IMR-90 (cell line): ENCODE results near the gene PRR33. TPM values are rescaled to one million over a fixed set of nuclear protein-coding genes. Genes with fewer than 3 reads are reported as not detected.

ENCODE experiments used
- ATAC-seq: fragments of 200-7000 bp; cut with Tn5 transposase; 2 replicates; pipeline ENCODE4 v1.9.1; 2020; ENCODE audit warnings: low read depth, mild to moderate bottlenecking, moderate library complexity
- BruUV-seq: library from RNA; stranded (reverse); fragments of 400-500 nt; replicated peaks from 2 replicates; lab custom pipeline; 2021; lab: Mats Ljungman, UMichigan
- CTCF ChIA-PET: fragments of 300-600 bp; formaldehyde crosslinking; extraction: SDS; loops from one replicate; lab custom pipeline; 2021; ENCODE audit warnings: antibody characterized with exemption; lab: Yijun Ruan, JAX
- POLR2A ChIA-PET: fragments of 300-600 bp; sonication (Branson Sonifier 250); formaldehyde crosslinking; loops from one replicate; lab custom pipeline; 2022; ENCODE audit warnings: antibody characterized with exemption; ENCODE audit not compliant: unreplicated experiment; lab: Charles Lee
- DNase-seq: peaks from one replicate; pipeline ENCODE4 v3.0.0; 2013
- H2AFZ ChIP-seq: replicated peaks from 2 replicates; pipeline ENCODE3; 2013; ENCODE audit warnings: low read length, mild to moderate bottlenecking; ENCODE audit not compliant: poor library complexity
- H2AK5ac ChIP-seq: 2 replicates; pipeline ENCODE4 v1.6.1; 2013; ENCODE audit warnings: low read depth, low read length, inconsistent platforms
- H2AK9ac ChIP-seq: replicated peaks from 2 replicates; pipeline ENCODE3; 2013; ENCODE audit warnings: mild to moderate bottlenecking, low read depth, low read length, moderate library complexity; ENCODE audit not compliant: poor library complexity
- H2BK120ac ChIP-seq: 2 replicates; pipeline ENCODE4 v1.6.1; 2013; ENCODE audit warnings: low read depth, low read length, inconsistent platforms
- H2BK15ac ChIP-seq: 3 replicates; pipeline ENCODE4 v1.6.1; 2013; ENCODE audit warnings: low read depth, low read length, inconsistent platforms
- H2BK20ac ChIP-seq: 2 replicates; pipeline ENCODE4 v1.6.1; 2013; ENCODE audit warnings: low read depth, mild to moderate bottlenecking, inconsistent platforms, low read length, moderate library complexity
- H2BK5ac ChIP-seq: 2 replicates; pipeline ENCODE4 v1.6.1; 2013; ENCODE audit warnings: mild to moderate bottlenecking, low read depth, low read length, inconsistent platforms; ENCODE audit not compliant: poor library complexity, severe bottlenecking
- H3K14ac ChIP-seq: replicated peaks from 2 replicates; pipeline ENCODE4 v1.6.1; 2013; ENCODE audit warnings: low read depth, low read length, inconsistent platforms
- H3K18ac ChIP-seq: 2 replicates; pipeline ENCODE4 v1.6.1; 2013; ENCODE audit warnings: low read depth, low read length, control low read depth
- H3K23ac ChIP-seq: 2 replicates; pipeline ENCODE4 v1.6.1; 2013; ENCODE audit warnings: low read depth, low read length, inconsistent platforms
- H3K27ac ChIP-seq: 2 replicates; pipeline ENCODE4 v1.5.1; 2013; ENCODE audit warnings: mild to moderate bottlenecking, control low read depth, low read length; ENCODE audit not compliant: insufficient read depth
- H3K27me3 ChIP-seq: 2 replicates; pipeline ENCODE4 v1.6.1; 2013; ENCODE audit warnings: low read length; ENCODE audit not compliant: control insufficient read depth, insufficient read depth
- H3K36me3 ChIP-seq: 2 replicates; pipeline ENCODE4 v1.6.1; 2013; ENCODE audit warnings: low read length, mixed read lengths; ENCODE audit not compliant: control insufficient read depth, insufficient read depth
- H3K4ac ChIP-seq: 2 replicates; pipeline ENCODE4 v1.6.1; 2013; ENCODE audit warnings: low read depth, low read length, inconsistent platforms
- H3K4me1 ChIP-seq: 2 replicates; pipeline ENCODE4 v1.6.1; 2013; ENCODE audit warnings: low read length, mixed read lengths; ENCODE audit not compliant: control insufficient read depth, insufficient read depth
- H3K4me2 ChIP-seq: 2 replicates; pipeline ENCODE4 v1.6.1; 2013; ENCODE audit warnings: low read depth, mild to moderate bottlenecking, control low read depth, low read length, moderate library complexity
- H3K4me3 ChIP-seq: 2 replicates; pipeline ENCODE4 v1.5.1; 2013; ENCODE audit warnings: low read depth, mild to moderate bottlenecking, control low read depth, low read length, moderate library complexity; ENCODE audit not compliant: insufficient read depth
- H3K56ac ChIP-seq: 2 replicates; pipeline ENCODE4 v1.6.1; 2013; ENCODE audit warnings: low read length, inconsistent platforms; ENCODE audit not compliant: insufficient read depth; ENCODE audit errors: extremely low read depth
- H3K79me1 ChIP-seq, 2 experiments: 2 replicates each; pipeline ENCODE4 v1.6.1; 2013; ENCODE audit warnings: low read length in 2 of 2, inconsistent platforms in 1 of 2, low read depth in 1 of 2
- H3K9ac ChIP-seq: 2 replicates; pipeline ENCODE4 v1.6.1; 2013; ENCODE audit warnings: low read depth, low read length, control low read depth
- H3K9me1 ChIP-seq: 2 replicates; pipeline ENCODE4 v1.6.1; 2013; ENCODE audit warnings: low read length, inconsistent platforms; ENCODE audit not compliant: insufficient read depth
- H3K9me3 ChIP-seq: 2 replicates; pipeline ENCODE4 v1.6.1; 2013; ENCODE audit warnings: low read length; ENCODE audit not compliant: control insufficient read depth, insufficient read depth
- H4K20me1 ChIP-seq: 2 replicates; pipeline ENCODE4 v1.6.1; 2013; ENCODE audit warnings: low read length, inconsistent platforms; ENCODE audit not compliant: insufficient read depth
- H4K5ac ChIP-seq: 2 replicates; pipeline ENCODE4 v1.6.1; 2013; ENCODE audit warnings: mild to moderate bottlenecking, low read depth, low read length, control low read depth
- H4K8ac ChIP-seq, 2 experiments: 2 replicates each; pipeline ENCODE4 v1.6.1; 2013; ENCODE audit warnings: low read depth in 2 of 2, low read length in 2 of 2, control low read depth in 1 of 2, inconsistent platforms in 1 of 2
- H4K91ac ChIP-seq: 2 replicates; pipeline ENCODE4 v1.6.1; 2013; ENCODE audit warnings: low read depth, low read length, inconsistent platforms; ENCODE audit not compliant: insufficient read depth
- BHLHE40 ChIP-seq: fragments of 150-350 bp; IDR thresholded peaks from 2 replicates; pipeline ENCODE4 v1.6.1; 2016; ENCODE audit warnings: mild to moderate bottlenecking, low read depth, low read length
- CEBPB ChIP-seq: IDR thresholded peaks from 2 replicates; pipeline ENCODE4 v1.6.1; 2012; ENCODE audit warnings: low read depth, low read length, improper control_type of control experiment
- CHD1 ChIP-seq: IDR thresholded peaks from 2 replicates; pipeline ENCODE4 v1.6.1; 2012; ENCODE audit warnings: low read depth, low read length, improper control_type of control experiment
- CTCF ChIP-seq: conservative IDR thresholded peaks from 2 replicates; pipeline ENCODE4 v1.5.1; 2012; ENCODE audit warnings: mild to moderate bottlenecking, low read depth, low read length, improper control_type of control experiment
- ELK1 ChIP-seq: fragments of 150-350 bp; IDR thresholded peaks from 2 replicates; pipeline ENCODE4 v1.6.1; 2016; ENCODE audit warnings: low read depth, mild to moderate bottlenecking, low read length, moderate library complexity, borderline replicate concordance
- FOS ChIP-seq: fragments of 150-350 bp; IDR thresholded peaks from 2 replicates; pipeline ENCODE4 v1.6.1; 2016; ENCODE audit warnings: low read depth, low read length
- MAZ ChIP-seq: IDR thresholded peaks from 2 replicates; pipeline ENCODE4 v1.6.1; 2012; ENCODE audit warnings: low read depth, mild to moderate bottlenecking, low read length, improper control_type of control experiment, moderate library complexity, borderline replicate concordance
- MXI1 ChIP-seq: IDR thresholded peaks from 2 replicates; pipeline ENCODE4 v1.6.1; 2012; ENCODE audit warnings: low read depth, mild to moderate bottlenecking, low read length, moderate library complexity, borderline replicate concordance
- NFE2L2 ChIP-seq: fragments of 150-350 bp; IDR thresholded peaks from 2 replicates; pipeline ENCODE4 v1.6.1; 2016; ENCODE audit warnings: low read depth, mild to moderate bottlenecking, low read length
- POLR2A ChIP-seq: IDR thresholded peaks from 2 replicates; pipeline ENCODE4 v1.6.1; 2012; ENCODE audit warnings: mild to moderate bottlenecking, low read depth, low read length
- RAD21 ChIP-seq: IDR thresholded peaks from 2 replicates; pipeline ENCODE4 v1.6.1; 2012; ENCODE audit warnings: low read length, improper control_type of control experiment
- RCOR1 ChIP-seq: IDR thresholded peaks from 2 replicates; pipeline ENCODE4 v1.6.1; 2012; ENCODE audit warnings: mild to moderate bottlenecking, low read length, improper control_type of control experiment; ENCODE audit not compliant: insufficient replicate concordance
- RFX5 ChIP-seq: IDR thresholded peaks from 2 replicates; pipeline ENCODE4 v1.8.0; 2012; ENCODE audit warnings: low read depth, mild to moderate bottlenecking, low read length, moderate library complexity
- SMC3 ChIP-seq: fragments of 150-350 bp; IDR thresholded peaks from 2 replicates; pipeline ENCODE4 v1.6.1; 2016; ENCODE audit warnings: low read depth, mild to moderate bottlenecking, antibody characterized with exemption, low read length, moderate library complexity
- USF2 ChIP-seq: fragments of 150-350 bp; IDR thresholded peaks from 2 replicates; pipeline ENCODE4 v1.6.1; 2017; ENCODE audit warnings: mild to moderate bottlenecking, antibody characterized with exemption, low read length, low read depth
- WGBS, 2 experiments: methylation state at CpG; one replicate each; pipeline versions ENCODE4 v1.1.5 to v1.1.7; 2013; ENCODE audit warnings: missing lambda C conversion rate in 2 of 2; ENCODE audit not compliant: insufficient read length in 1 of 2; ENCODE audit errors: extremely low coverage in 2 of 2; 5-methylcytosine and 5-hydroxymethylcytosine counted together
- dilution Hi-C: fragments of 300-500 bp; cut with HindIII; formaldehyde crosslinking; loops from one replicate; pipeline ENCODE4 v1.14.3; 2018; ENCODE audit warnings: low sequenced_read_pairs; ENCODE audit not compliant: unreplicated experiment
- in situ Hi-C: fragments of 300-500 bp; cut with MboI; formaldehyde crosslinking; loops from 3 replicates; pipeline ENCODE4 v1.14.3; 2019; ENCODE audit warnings: low sequenced_read_pairs, inconsistent platforms, mixed read lengths
- intact Hi-C: fragments of 100-400 bp; cut with micrococcal nuclease; formaldehyde crosslinking; loops from 2 replicates; pipeline ENCODE4 v1.10.0; 2022
- polyA plus RNA-seq, 3 experiments: library from polyadenylated mRNA; depleted of rRNA; stranded (reverse); fragments of >200 nt; gene quantifications; 2 replicates each; pipeline ENCODE4 v1.2.3, GENCODE V29; 2012; ENCODE audit warnings: low replicate concordance in 1 of 3
- total RNA-seq: library from RNA; depleted of rRNA; stranded (reverse); fragments of >200 nt; gene quantifications from 2 replicates; pipeline ENCODE4 v1.2.3, GENCODE V29; 2012

The PRR33 gene
- total and polyA plus RNA-seq, 2 of the 4 experiments (the other 2 are of a cell fraction): not detected

GRCh38 chr11:1839924-1840779, 51.5 kb downstream of the PRR33 start:
- BruUV-seq: no TSS peak
- H2BK120ac ChIP-seq: no peak overlapping the region
- POLR2A ChIA-PET: no interaction called here
- H3K23ac ChIP-seq: no peak overlapping the region
- in situ Hi-C loops: no loop called here
- H3K18ac ChIP-seq: no peak overlapping the region
- no peak overlapping the region for H3K4me3 ChIP-seq
- no peaks in the 10 kb centered on the region for H4K20me1 ChIP-seq
- no peaks in the 10 kb centered on the region for H3K4me1 ChIP-seq
- H4K91ac ChIP-seq: no peak overlapping the region
- H3K4me2 ChIP-seq: no peak overlapping the region
- H2AK5ac ChIP-seq: no peak overlapping the region
- intact Hi-C loops: no loop called here
- no peak overlapping the region for H2AK9ac ChIP-seq
- H2BK5ac ChIP-seq: no peak overlapping the region
- H2AFZ ChIP-seq: no peak overlapping the region
- H3K56ac ChIP-seq: no peak overlapping the region
- H3K9me3 ChIP-seq: no peaks in the 10 kb centered on the region
- no peak overlapping the region for H3K4ac ChIP-seq
- DNase-seq: no peak
- H3K14ac ChIP-seq: no peak overlapping the region
- no peak overlapping the region for H2BK15ac ChIP-seq
- H4K5ac ChIP-seq: no peak overlapping the region
- peaks cover 22% of the 10 kb centered on the region for H3K27me3 ChIP-seq
- dilution Hi-C loops: no loop called here
- CTCF ChIA-PET: no interaction called here
- H3K27ac ChIP-seq: no peak overlapping the region
- H3K79me1 ChIP-seq: no peaks in the 10 kb centered on the region
- H3K9ac ChIP-seq: no peak overlapping the region
- 82% methylated on average over 5 of the region's 26 CpGs; no CpG with 5 or more reads in 1 of the 2 experiments for WGBS, 2 experiments
- H4K8ac ChIP-seq: no peak overlapping the region
- no peaks in the 10 kb centered on the region for H3K36me3 ChIP-seq
- no peak for ATAC-seq
- H2BK20ac ChIP-seq: no peak overlapping the region
- H3K9me1 ChIP-seq: no peaks in the 10 kb centered on the region
- no peak for TF ChIP-seq RAD21
- TF ChIP-seq MXI1: no peak
- no peak for TF ChIP-seq NFE2L2
- no peak for TF ChIP-seq BHLHE40
- no peak for TF ChIP-seq MAZ
- no peak for TF ChIP-seq RFX5
- no peak for TF ChIP-seq CEBPB
- TF ChIP-seq ELK1: no peak
- no peak for TF ChIP-seq RCOR1
- TF ChIP-seq CHD1: no peak
- no peak for TF ChIP-seq CTCF
- no peak for TF ChIP-seq POLR2A
- no peak for TF ChIP-seq FOS
- no peak for TF ChIP-seq USF2
- TF ChIP-seq SMC3: no peak
